Hematopoietic multipotent progenitor cell treated with erythropoietin and hydrocortisone succinate and interleukin-3 and kit ligand, for 8 days (in vitro differentiated cells): ENCODE data around the gene GPX2.
A peak's percentile ranks its signal among the peaks of the same experiment; 100 is the strongest.
"Not testable (repeated sequence)": the region's sequence is repeated elsewhere in the genome, so short reads cannot be mapped to it uniquely, and the experiment has no call there.

Source experiments
- DNase-seq: peaks from one replicate; pipeline ENCODE4 v3.0.0-alpha.2; 2015

Gene GPX2

GRCh38 chr14:64938972-64939816 is 3.4 kb downstream of the GPX2 start:
- no peak for DNase-seq

DNA sequence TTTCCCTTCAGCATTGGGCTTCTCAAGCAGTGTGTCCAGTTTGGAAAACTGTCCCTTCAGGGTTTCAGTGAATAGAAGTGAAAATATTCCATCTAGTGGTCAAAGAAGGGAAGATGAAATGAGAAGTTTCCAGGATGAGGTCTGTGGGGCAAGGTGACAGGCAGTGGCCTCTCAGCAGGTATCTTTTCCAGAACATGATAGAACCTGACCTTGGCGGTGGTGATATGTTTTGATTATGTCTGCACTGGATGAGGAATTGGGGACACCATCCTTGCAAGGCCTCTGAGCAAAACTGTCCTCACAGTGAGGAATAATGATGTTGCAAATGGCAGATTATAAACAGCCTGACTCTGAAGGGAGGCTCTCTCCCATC is 4.7 kb downstream of the GPX2 start:
- DNase-seq, result no peak

DNA sequence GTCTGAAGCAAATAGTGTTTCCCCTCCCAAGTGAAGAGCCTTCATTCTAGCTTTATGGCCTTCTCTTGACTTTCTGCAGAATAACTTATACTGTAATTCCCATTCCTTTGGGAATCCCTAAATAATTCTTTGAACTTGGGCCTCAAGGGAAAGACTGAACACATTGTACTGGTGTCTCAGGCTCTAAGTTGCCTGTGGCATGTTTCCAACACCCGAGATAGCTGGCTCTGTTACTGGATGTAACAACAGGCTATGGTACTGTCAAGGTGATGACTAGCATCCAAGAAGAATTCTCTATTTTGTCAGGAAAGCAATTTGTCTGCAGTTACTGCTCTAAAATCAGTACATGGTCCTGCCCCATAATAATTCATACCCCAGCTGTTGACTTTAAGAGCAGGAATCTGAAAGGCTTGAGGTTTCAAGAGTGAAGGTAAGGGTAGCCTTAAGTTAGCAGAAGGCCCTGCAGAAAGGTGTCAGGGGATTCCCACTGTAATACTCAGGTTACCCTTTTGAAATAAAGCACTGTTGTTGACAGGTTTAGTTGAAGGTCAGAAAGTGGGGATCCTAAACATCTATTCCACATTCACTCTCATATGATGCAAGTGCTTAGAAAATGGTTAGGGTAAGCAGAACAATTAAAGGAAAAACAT is 5.2 kb downstream of the GPX2 start:
- no peak for DNase-seq

GRCh38 chr14:64935508-64935907 is 7.0 kb downstream of the GPX2 start:
- no peak for DNase-seq

GRCh38 chr14:64934338-64934929 is 8.1 kb downstream of the GPX2 start:
- no peak for DNase-seq

- no peak for DNase-seq
These were observed 10.3 kb downstream of the GPX2 start for GRCh38 chr14:64932231-64932630.

DNA sequence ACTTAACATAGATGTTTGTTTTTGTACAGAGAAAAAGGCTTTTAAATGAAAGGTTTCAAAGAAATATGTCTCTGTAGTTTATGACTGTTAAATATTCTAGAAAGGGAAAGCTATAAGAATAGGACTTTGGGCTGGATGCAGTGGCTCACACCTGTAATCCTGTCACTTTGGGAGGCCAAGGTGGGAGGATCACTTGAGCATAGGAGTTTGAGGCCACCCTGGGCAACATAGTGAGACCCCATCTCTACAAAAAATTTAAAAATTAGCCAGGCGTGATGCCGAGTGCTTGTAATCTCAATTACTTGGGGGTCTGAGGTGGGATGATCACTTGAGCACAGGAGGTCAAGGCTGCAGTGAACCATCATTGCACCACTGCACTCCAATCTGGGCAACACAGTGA is 11.4 kb downstream of the GPX2 start:
- DNase-seq, result no peak

DNA sequence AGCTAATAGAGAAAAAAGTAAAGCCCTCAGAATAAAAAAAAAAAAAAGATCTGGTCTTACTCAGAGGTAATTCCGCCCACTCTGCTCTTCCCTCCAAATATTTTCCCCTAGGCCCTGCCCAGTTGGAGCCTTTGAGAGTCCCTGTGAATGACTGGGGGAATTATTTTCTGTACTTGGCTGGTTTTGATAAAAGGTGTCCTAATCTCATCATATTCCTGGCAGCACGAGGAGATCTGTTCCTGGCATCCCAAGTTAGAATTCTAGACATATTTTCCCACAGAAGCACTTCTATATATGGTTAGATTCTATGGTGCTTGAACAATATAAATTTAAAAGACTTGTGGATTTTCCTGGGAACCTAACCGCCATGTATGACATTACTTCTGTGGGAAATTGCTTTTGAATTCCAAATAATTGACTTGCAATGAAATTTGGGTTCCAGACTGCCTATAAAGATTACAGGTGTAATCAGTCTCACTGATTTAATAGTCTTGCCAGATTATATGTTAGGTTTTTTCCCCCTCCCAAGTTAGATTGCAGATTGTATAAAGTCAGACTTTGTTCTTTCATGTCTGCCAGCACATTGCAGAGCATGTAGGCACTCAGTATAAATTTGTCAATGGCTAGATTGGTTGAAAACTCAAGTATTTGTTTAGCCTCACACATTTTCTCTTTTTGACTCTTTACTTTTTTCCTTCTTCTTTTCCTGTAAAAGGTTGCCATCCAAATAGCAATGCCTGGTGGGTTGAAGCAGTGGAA is 12.3 kb downstream of the GPX2 start:
- no peak for DNase-seq

GRCh38 chr14:64929014-64929359 is 13.6 kb downstream of the GPX2 start:
- no peak for DNase-seq

DNA sequence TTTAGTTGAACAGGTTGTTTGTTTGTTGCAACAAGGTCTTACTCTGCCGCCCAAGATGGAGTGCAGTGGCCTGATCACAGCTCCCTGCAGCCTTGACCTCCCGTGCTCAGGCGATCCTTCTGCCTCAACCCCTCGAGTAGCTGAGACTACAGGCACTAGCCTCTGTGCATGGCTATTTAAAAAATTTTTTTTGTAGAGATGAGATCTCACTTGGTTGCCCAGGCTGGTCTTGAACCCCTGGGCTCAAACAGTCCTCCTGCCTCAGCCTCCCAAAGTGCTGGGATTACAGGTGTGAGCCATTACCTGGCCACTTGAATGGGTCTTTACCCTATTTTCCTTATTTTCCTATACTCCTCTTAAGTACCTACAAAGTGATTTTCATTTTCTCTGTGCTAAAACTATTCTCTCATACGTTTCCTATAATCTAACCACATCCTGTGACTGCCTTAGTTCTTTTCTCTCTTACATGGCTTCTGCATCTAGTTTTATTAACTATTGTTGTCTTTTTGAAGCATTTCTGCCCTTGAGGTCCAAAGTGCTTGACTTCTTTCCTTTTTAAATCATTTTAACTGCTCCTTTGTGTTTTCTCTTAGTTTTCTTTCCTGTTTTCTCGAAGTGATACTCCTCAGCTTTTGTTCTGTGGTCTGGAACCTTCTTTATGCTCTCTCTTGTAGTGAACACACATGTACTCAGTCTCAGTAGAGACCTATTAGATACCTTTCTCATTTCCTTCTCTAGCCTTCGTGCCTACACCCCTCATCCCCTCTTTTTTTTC is 14.1 kb downstream of the GPX2 start:
- DNase-seq, result no peak

DNA sequence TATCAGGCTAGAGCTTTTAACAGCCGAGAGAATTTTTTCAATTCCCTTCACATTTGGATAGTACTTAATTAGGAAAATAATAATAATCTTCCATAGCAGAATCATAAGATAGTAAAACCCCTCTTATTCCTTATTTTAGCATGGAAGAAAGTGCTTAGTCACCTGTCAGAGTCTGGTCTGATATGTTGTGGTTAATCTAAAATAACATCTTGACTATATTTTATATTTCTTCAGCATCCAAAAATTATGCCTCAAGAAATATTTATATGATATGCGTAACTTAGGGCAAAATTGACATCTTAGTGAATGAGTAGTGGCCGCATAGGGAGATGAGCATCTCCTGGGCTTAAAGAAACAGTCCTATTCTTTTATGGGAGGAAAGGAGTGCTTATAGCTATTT is 15.5 kb downstream of the GPX2 start:
- DNase-seq, result peak; percentile 18

- peak; percentile 57 for DNase-seq
These were observed 16.0 kb downstream of the GPX2 start for GRCh38 chr14:64926398-64926995.

DNA sequence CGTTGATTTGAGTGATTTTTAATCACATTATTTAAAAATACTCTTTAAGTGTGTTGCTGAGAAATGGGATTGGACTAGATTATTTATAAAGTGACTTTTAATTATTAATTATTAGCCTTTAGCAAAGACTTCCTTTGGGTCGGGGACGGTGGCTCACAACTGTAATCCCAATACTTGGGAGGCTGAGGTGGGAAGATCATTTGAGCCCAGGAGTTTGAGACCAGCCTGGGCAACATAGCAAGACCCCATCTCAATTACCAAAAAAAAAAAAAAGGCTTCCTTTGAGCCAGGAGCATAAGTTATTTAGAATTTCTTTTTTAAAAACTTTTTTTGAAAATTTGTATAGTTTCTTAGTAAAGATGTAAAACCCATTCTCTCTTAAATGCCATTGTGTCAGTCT is 19.5 kb downstream of the GPX2 start:
- no peak for DNase-seq

DNA sequence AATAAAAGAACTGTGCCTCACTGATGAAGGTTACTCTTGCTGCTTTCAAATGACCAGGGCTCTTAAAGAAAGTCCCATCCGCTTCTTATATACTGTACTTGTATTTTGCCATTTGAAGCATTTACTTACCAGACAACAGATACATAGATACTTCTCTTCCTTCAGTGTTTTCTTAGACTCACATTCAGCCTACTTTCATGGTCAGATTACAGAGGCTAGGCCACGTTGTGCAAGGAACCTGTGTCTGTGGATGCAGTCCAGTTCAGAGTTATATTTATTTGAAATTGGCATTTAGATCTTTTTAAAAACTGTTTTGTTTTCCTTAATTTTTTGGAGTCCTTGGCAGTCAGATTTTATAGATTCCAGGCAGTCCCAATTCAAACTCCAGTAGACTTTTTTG is 22.1 kb downstream of the GPX2 start:
- DNase-seq, result no peak

DNA sequence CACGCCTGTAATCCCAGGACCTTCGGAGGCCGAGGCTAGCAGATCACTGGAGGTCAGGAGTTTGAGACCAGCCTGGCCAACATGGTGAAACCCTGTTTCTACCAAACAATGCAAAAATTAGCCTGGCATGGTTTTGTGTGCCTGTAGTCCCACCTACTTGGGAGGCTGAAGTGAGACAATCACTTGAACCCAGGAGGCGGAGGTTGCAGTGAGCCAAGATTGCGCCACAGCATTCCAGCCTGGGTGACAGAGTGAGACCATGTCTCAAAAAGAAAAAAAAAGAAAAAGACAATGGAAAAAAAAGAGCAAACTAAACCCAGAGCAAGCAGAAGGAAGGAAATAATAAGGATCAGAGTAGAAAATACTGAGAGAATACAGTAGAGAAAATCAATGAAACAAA is 22.9 kb downstream of the GPX2 start:
- no peak for DNase-seq

- no peak for DNase-seq
These were observed 23.3 kb downstream of the GPX2 start for GRCh38 chr14:64919215-64919614.

DNA sequence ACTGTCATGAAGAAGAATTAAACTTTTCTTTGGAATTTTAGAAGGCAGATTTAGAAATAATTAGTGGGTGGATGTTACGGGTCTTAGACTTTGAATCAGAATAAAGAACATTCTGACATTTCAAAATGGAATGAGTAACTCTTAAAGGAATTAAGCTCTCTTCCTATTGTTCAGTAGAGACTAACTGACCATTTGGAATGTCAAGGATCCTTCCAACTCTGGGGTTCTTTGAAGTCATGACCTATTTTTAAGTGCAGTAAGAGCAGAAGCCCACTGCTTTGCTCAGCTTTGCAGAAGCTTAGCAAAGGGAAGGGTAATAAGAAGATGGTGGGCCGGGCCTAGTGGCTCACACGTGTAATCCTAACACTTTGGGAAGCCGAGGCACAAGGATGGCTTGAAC is 24.3 kb downstream of the GPX2 start:
- DNase-seq, result no peak

DNA sequence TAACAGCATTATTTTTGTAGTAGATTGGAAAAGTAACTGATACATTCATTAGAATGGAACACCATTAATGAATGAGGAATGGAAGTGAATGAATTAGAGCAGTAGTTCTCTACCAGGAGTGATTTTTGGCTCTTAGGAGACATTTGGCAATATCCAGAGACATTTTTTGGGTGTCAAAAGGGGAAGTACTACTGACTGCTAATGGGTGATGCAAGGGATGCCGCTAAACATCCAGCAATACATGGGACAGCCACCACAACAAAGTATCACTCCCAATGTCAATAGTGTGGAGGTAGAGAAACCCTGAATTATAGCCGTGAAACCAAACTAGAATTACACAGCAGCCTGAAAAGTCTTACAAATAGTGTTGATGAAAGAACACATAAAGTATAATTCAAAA is 26.7 kb downstream of the GPX2 start:
- peak; percentile 28 for DNase-seq

- no peak for DNase-seq
These were observed 27.5 kb downstream of the GPX2 start for GRCh38 chr14:64915029-64915424.

DNA sequence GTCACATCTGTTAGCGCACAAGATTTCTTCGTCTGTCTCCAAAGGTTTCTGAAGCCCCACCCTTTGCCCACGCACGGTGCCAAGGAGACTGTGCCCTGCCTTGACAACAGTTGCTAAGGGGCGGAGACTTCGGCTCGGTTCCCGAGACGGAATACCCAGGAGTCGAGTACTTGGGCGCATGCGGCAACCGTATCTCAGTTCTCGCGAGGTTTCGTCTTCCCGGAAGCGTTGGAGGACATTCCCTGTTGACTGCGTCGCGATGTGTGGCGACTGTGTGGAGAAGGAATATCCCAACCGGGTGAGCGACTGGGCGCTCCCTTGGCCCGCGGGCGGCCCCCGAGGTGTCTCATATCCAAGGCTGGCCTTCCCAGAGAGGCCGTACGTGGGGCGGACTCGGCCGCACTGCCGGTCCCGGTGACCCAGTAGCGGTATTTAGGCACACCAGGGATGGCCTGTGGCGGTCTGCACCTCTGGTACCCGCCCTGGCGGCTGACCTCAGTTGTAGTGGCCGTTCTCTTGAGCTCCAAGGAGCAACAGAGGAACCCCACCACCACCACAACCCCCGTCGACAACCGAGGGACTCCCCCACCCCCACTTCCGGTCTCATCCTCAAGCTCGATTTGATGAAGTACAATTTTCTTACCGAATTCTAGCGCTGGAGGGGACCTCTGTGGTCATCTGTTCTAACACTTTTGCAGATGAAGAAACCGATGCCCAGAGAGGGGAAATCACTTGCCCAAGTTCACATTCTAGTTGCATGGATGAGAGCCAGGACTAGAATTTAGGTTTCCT is 28.1 kb downstream of the GPX2 start, which contains the start of gene CHURC1:
TSS of gene CHURC1 (plus strand) at position 219 of the 792 bp plus-strand sequence. CDS start at position 260, 41 bp downstream.
- peak; percentile 100 for DNase-seq

DNA sequence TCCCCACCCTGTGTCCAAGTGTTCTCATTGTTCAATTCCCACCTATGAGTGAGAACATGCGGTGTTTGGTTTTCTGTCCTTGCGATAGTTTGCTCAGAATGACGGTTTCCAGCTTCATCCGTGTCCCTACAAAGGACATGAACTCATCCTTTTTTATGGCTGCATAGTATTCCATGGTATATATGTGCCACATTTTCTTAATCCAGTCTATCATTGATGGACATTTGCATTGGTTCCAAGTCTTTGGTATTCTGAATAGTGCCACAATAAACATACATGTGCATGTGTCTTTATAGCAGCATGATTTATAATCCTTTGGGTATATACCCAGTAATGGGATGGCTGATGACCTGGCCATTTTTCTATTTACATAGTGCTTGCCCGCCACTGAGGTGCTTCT is 29.1 kb downstream of the GPX2 start:
- DNase-seq, result not testable (repeated sequence)
